Cardiac fibroblast (primary cell): ENCODE results near the gene DUSP1.

Experiments
- DNase-seq, 2 donors: peaks; one replicate each; pipeline versions ENCODE4 v3.0.0 to v3.0.0-alpha.2; 2010; ENCODE audit warnings: low read depth in 2 of 2
- H3K4me3 ChIP-seq, 2 donors: replicated peaks in 1 of 2; 1 replicate in 1 of 2; 2 replicates in 1 of 2; pipeline ENCODE4 v1.5.1; 2011; ENCODE audit warnings: low read depth in 2 of 2, low read length in 2 of 2, mild to moderate bottlenecking in 2 of 2, moderate library complexity in 1 of 2
- TF ChIP-seq, protein P1 (sequence below): IDR thresholded peaks from one replicate; pipeline ENCODE4 v1.5.1; 2011; ENCODE audit warnings: low read depth, mild to moderate bottlenecking, low read length, inconsistent platforms

DUSP1 gene

DNA sequence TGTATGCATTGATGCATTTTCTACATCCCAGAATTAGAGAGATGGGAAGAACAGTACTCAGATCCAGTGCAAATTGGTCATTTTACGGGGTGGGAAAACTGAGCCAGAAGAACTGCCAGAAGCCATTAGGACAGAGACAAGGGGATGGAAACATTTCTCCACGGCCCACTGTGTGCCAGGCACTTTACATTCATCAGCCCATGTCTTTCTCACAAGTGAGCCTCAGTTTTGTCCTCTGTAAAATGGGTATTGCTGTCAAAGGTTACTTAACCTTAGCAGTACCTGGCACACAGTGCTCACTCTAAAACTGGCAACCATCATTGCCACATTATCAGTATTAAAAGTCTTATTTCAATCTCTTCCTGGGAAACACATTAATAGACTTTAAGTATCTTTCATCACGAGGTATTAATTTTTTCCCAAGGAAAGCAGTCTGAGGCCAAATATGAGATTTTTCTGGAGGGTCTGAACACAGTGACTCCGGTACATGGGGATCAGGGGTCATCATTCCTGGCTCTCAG is 5.2 kb downstream of the DUSP1 start:
- peak overlapping the region in 1 of 2 donors; percentile 66 for H3K4me3 ChIP-seq

DNA sequence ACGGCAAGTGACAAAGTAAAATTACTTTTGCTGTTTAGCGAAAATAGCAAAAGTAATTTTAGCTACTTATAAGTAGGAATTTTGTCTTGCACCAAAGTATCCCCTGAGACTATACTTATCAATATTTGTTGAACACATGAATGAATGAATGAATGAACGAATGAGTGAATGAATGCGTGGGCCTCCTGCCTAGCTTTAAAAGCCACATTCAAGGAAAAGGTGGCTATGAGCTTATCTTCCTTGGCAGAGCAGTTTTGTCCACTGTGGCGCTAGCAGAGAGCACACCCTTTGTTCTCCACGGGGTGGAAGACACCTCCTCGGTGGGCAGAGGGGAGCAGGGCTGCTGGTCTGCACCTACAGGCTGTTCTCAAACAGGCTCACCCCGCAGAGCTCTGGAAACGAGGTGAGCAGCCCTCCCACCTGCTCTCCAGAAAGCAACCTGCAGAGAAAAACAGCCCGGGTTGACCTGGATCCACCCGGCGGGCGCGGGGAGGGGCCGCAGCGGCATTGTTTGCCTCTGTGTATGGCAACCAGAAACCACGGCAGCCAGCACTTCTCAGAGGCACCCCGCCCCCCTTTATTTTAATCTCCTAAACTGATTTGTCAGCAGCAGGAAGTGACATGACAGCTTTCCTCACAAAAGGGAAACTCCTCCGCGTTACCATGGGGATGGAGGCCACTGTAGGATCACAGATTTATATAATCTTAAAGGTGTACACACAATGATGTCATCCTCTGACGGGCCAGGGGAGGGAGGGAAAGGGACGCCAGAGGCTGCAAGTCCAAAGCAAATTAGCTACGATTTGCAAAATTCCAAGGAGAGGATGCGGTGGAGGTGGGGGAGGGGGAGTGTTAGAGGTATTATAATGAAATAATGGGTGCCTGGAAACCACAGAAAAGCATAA is 5.9 kb downstream of the DUSP1 start:
- H3K4me3 ChIP-seq: peak overlapping the region; percentile 11 to 32
- TF ChIP-seq, protein P1, sequence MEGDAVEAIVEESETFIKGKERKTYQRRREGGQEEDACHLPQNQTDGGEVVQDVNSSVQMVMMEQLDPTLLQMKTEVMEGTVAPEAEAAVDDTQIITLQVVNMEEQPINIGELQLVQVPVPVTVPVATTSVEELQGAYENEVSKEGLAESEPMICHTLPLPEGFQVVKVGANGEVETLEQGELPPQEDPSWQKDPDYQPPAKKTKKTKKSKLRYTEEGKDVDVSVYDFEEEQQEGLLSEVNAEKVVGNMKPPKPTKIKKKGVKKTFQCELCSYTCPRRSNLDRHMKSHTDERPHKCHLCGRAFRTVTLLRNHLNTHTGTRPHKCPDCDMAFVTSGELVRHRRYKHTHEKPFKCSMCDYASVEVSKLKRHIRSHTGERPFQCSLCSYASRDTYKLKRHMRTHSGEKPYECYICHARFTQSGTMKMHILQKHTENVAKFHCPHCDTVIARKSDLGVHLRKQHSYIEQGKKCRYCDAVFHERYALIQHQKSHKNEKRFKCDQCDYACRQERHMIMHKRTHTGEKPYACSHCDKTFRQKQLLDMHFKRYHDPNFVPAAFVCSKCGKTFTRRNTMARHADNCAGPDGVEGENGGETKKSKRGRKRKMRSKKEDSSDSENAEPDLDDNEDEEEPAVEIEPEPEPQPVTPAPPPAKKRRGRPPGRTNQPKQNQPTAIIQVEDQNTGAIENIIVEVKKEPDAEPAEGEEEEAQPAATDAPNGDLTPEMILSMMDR: no peak
- DNase-seq: peak; percentile 100

More for the DNA sequence above, 5.2 kb downstream of the DUSP1 start:
- DNase-seq: peak; percentile 89 to 97
- TF ChIP-seq, protein P1: no peak

GRCh38 chr5:172763120-172763464 is 7.9 kb downstream of the DUSP1 start:
- no peak for DNase-seq
- no peak overlapping the region for H3K4me3 ChIP-seq
- TF ChIP-seq, protein P1: no peak

DNA sequence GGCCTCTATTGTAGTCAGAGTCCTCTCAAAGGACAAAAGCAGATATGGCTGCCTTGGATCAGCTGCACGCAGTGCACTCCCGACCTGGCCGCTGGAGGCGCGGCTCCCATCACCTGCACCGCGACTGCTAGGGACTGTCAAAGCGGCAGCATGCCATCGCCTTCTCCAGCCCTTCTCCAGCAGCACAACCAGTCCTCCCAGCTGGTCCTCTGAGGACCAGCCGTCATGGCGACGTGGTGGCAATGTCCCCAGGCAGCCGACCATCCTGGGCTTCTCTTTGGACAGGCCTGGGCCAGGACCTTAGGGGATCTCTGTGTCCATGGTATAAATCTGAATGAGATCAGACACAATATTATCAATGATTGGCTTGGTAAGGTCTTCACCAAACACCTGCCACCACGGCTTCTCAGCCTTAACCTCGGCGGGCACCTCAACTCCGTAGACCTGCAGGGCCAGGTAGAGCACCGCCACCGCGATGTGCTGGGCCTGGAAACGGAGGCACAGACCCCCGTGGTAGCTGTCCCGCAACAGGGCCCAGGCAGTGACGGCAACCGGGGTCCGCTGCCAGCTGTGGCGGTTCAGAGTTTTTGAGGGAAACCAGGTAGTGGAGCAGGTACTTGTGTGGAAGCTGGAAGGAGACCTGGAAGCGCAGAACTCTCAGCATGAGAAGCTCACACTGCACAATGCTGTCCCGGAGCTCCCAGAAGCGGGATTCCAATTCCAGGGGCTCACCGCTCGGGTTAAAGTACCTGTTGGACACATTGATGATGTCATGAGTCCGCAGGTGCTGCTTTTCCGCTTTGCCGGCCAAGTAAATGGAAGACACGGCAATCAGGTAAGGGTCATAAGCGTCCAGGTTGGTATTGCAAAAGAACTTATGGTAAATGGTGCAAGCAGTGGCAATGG is 8.5 kb downstream of the DUSP1 start:
- TF ChIP-seq, protein P1: no peak
- H3K4me3 ChIP-seq: no peak overlapping the region
- no peak for DNase-seq

DNA sequence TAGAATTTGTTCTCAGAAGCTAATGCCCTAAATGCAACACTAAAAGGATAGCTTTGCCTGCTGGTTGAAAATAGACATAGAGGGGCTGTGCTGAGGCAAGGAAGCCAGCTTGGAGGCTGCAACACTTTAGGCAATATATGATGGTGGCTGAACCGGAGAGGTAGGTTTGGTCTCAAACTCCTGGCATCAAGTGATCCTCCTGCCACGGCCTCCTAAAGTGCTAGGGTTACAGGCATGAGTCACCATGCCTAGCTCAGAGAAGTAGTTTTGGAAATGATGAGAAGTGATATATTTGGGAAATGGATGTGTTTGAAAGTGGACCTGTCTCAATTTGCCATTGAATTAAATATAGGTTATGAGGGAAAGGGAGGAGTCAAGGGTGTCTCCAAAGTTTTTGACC is 10.0 kb downstream of the DUSP1 start:
- TF ChIP-seq, protein P1: no peak
- DNase-seq: no peak
- no peak overlapping the region for H3K4me3 ChIP-seq

DNA sequence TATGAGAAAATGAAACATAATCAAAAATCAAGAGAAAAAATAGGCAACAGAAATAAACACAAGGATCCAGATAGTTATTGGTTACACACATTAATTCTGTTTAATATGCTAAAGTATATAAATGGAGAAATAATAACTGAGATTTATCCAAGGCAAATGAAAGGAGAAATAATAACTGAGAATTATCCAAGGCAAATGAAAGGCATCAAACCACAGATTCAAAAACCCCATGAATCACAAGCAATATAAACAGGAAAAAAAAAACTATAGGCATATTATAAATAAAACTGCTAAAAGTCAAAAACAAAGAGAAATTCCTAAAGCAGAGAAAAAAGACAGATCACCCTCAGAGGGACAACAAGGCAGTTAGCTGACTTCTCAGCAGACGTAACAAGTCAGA is 10.9 kb downstream of the DUSP1 start:
- DNase-seq: no peak
- TF ChIP-seq, protein P1: no peak
- no peak overlapping the region for H3K4me3 ChIP-seq
